GM21576 (cell line): ENCODE results near the gene SLC29A1.
A peak's percentile ranks its signal among the peaks of the same experiment; 100 is the strongest.
"Not testable (repeated sequence)": the region's sequence is repeated elsewhere in the genome, so short reads cannot be mapped to it uniquely, and the experiment has no call there.

ENCODE experiments used
- ATAC-seq: cut with Tn5 transposase; IDR thresholded peaks from one replicate; pipeline ENCODE4 v1.9.1; 2021; ENCODE audit warnings: mild to moderate bottlenecking, moderate library complexity; ENCODE audit not compliant: unreplicated experiment

SLC29A1 gene

DNA sequence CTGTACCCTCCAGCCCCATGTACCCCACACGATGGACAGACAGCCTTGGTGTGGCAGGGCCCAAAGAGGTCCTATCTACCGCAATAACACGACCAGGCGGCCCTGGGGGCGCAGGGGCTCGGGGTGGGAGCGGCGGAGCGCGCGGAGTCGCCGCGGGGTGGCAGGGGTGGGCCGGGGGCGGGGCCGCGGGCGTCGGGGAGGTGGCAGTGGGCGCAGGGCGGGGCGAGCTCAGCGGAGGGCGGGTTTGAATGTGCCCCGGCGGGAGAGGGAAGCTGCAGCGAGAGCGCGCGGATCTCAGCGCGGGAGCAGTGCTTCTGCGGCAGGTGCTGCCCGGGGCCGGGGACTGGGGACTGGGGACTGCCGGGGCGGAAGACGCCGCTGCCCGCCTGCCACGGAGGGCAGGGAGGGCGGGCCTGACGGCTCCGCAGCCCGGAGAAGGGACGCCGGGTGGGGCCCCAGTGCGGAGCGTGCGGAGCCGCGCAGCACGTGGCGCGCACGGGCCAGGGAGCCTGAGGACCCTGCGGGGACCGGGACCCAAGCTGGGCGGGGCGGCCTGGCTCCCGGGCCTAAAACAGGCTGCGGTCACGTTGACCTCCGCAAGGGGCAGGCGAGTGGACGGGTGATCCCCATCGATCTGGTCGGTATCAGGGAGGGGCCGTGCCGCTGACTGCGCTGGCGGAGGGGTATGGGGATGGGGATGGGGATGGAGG, at the start of gene SLC29A1:
SLC29A1 (plus strand) TSS at position 277 of the 710 bp plus-strand sequence. CDS start 3,719 bp downstream, outside the sequence.
- ATAC-seq = peak; percentile 35

DNA sequence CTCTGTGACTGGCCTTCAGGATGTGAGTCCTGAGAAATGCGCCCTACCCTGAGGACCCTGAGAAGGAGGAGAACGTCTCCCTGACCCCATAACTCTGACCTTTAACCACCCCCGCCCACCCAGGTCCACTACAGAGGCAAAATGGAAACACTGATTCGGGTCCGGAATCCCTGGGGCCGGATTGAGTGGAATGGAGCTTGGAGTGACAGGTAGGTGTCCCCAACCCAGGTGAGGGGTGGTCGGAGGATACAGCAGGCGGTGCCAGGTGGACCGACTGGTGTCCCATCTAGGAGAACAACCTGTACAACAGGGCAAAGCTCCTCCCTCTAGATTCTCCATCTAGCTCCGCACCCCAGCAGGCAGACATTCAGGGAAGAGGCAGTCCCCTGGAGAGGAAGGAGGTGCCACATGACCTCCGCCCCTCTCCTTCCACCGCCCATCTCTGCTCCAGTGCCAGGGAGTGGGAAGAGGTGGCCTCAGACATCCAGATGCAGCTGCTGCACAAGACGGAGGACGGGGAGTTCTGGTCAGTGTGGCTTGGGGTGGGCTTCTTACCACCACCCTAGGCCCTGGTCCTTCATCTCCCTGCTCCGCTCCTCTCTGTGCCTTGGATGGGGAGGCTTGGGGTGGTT, 47.1 kb upstream of the SLC29A1 start:
- ATAC-seq = no peak

DNA sequence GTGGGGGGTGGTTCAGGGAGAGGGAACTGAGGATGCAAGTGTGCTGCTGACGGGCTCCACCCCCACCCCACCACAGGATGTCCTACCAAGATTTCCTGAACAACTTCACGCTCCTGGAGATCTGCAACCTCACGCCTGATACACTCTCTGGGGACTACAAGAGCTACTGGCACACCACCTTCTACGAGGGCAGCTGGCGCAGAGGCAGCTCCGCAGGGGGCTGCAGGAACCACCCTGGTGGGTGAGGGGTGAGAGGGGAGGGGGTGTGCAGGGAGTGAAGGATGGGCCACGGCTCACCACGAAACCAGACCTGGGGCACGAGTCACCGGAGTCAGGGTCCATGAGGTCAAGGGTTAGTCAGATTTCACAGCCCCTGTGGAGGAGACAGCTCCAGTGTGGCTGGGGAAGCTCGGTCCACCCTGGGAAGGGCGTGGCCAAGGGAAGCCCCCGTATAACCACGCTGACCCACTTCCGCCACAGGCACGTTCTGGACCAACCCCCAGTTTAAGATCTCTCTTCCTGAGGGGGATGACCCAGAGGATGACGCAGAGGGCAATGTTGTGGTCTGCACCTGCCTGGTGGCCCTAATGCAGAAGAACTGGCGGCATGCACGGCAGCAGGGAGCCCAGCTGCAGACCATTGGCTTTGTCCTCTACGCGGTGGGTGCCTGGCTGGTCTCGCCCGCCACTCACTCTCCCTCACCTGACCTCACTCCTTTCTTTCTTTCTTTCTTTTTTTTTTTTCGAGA, 46.5 kb upstream of the SLC29A1 start:
- peak; percentile 45 for ATAC-seq

DNA sequence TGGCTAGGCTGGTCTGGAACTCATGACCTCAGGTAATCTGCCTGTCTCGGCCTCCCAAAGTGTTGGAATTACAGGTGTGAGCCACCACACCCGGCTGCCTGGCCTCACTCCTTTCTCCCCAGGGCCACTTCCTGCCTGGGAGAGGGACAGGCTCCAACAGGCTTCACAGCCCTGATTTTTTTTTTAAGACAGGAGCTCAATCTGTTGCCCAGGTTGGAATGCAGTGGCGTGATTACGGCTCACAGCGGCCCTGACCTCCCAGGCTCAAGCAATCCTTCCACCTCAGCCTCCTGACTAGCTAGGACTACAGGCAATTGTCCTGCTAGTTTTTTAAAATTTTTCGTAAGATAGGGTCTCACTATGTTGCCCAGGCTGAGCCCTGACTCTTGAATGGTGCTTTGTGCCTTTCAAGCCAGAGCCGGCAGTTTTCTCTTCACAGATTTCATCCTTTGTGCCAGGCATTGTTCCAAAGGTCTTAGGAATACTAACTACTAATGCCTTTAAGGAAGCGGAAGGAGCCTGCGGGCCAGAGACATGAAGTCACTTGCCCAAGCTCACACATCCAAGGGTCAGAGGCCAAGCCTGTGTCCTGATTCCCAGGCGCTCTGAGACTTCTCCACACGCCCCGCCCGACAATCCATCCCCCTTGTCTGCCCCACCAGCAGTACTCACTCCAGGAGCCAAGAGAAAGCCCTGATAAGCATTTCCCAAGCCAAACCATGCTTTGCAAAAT, 45.5 kb upstream of the SLC29A1 start:
- no peak for ATAC-seq

DNA sequence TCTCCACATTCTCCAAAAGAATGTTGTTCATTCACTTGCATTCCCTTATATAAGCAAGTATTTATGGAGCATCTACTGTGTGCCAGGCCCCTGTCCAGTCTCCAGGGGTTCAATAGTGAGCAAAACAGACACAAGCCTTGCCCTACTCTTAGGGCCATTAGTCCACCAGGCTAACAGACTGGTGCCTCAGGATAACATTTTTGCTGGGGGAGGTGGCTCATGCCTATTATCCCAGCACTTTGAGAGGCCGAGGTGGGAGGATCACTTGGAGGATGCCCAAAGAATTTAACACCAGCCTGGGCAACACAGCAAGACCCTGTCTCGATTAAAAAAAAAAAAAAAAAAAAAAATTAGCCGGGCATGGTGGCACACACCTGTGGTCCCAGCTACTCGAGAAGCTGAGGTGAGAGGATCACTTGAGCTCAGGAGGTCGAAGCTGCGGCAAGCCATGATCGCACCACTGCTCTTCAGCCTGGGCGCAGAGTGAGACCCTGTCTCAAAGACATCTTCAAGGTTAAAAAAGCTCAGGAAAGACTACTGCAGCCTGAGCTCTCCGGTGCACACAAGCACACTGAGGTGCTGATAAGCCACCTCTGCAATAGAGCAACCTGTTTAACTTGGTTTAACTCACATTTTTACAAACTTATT, 44.8 kb upstream of the SLC29A1 start:
- ATAC-seq = no peak

DNA sequence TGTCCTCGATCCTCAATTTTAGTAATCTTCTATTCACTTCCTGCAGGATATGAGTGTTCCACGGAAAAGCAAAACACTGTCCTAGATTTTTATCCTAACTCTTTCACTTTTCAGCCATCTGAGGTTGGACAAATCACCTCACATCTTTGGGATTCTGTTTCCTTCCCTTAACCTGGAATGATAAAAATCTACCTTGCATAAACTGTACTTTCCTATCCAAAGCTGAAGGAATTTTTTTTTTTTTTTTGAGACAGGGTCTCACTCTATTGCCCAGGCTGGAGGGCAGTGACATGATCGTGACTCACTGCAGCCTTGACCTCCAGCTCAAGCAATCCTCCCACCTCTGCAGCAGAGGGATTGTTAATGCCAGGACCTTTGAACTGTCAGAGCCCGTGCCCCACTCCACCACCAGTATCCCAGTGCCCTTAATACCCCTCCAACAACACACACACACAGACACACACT, 44.3 kb upstream of the SLC29A1 start:
- no peak for ATAC-seq

DNA sequence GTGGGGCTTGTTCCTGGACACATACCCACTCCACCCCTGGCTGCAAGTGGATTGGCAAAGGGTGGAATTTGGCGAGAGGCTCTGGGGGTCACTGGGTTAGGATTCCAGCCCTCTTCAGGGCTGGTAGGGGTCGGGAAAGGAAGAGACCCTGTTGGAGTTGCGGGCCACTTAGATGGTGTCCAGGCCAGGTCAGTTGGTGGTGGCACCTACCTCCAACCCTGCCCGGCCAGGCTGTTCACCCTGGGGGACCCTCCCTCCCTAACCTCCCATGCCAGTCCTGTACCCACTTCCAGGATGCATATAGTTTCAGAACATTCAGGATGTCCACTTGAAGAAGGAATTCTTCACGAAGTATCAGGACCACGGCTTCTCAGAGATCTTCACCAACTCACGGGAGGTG, 43.7 kb upstream of the SLC29A1 start:
- ATAC-seq = no peak

DNA sequence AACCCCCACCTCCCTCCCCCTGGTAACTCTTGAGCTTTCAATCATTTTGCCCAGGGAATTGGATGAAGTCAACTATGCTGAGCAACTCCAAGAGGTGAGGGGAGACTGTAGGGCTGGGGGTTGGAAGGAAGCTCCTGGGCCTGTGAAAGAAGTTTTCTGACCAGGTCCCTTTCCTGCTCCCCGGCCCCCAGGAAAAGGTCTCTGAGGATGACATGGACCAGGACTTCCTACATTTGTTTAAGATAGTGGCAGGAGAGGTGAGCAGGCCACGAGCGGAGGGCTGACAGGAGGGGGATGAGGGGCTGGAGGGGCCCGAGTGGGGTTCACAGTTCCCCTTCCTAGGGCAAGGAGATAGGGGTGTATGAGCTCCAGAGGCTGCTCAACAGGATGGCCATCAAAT, 43.0 kb upstream of the SLC29A1 start:
- ATAC-seq = no peak

DNA sequence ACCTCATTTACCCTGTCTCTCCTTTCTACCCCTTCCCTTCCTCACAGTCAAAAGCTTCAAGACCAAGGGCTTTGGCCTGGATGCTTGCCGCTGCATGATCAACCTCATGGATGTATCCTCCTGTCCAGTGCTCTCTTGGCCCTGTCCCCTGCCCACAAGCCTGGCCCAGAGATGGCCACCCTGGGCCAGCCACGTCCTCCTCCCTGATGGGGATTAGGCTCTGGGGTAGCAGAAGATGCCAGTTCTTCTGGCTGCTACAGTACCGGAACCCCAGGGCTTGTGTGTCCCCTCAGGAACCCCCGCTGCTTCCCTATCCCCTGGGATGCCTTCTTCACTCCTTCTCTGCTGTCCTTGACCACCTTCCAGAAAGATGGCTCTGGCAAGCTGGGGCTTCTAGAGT, 42.5 kb upstream of the SLC29A1 start:
- no peak for ATAC-seq

DNA sequence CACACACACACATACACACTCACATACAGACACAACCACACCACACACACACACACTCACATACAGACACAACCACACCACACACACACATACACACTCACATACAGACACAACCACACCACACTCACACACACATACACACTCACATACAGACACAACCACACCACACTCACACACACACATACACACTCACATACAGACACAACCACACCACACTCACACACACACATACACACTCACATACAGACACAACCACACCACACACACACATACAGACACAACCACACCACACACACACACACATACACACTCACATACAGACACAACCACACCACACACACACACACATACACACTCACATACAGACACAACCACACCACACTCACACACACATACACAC, 41.6 kb upstream of the SLC29A1 start:
- not testable (repeated sequence) for ATAC-seq

DNA sequence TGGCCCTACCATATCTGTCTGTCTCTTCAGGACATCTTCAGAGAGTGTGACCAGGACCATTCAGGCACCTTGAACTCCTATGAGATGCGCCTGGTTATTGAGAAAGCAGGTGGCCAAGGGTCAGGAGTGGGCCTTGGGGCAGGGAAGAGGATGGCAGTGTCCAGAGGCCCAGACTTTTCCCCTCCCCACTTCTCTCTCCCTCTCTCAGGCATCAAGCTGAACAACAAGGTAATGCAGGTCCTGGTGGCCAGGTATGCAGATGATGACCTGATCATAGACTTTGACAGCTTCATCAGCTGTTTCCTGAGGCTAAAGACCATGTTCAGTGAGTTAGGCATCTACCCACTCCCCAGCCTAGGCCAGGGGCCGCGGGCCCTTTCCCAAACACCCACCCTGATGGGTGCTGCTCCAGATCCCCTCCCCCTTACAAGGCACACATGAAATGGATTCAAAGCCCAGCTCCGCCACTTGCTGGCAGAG, 40.4 kb upstream of the SLC29A1 start:
- no peak for ATAC-seq

DNA sequence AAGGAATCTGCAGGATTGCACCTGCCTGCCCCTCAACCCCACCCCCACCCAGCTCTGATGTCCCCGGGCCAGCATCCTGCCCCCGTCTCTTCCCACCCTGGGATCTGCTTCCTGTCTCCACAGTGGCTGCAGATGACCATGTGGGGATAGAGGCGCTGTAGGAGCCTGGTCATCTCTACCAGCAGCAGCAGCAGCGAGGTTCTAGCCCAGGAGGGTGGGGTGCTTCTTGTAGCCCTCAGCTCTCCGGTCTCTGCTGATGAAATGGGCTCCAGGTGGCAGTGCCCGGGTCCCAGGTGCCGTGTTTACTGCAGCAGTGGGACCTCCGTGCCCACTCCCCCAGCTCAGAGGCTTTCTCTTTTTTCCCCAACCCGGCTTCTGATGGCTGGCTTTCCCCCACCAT, 39.6 kb upstream of the SLC29A1 start:
- no peak for ATAC-seq

DNA sequence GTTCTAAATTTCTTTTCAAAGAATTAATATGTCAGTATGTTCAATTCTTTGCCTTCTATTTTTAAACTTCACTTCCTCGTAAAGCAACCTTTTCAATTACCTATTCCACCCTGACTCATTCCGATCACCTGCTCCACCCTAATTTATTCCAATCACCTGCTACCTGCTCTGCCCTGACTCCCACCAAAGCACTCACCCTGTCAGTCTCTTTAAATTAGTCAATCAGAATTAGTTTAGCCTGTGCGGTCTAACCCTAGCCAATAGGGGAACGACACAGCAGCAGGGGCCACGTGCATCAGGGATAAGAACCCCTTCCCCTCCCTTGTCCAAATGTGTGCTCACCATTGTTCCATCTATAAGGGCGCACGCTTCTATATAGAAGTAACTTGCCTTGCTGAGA, 38.0 kb upstream of the SLC29A1 start:
- not testable (repeated sequence) for ATAC-seq

DNA sequence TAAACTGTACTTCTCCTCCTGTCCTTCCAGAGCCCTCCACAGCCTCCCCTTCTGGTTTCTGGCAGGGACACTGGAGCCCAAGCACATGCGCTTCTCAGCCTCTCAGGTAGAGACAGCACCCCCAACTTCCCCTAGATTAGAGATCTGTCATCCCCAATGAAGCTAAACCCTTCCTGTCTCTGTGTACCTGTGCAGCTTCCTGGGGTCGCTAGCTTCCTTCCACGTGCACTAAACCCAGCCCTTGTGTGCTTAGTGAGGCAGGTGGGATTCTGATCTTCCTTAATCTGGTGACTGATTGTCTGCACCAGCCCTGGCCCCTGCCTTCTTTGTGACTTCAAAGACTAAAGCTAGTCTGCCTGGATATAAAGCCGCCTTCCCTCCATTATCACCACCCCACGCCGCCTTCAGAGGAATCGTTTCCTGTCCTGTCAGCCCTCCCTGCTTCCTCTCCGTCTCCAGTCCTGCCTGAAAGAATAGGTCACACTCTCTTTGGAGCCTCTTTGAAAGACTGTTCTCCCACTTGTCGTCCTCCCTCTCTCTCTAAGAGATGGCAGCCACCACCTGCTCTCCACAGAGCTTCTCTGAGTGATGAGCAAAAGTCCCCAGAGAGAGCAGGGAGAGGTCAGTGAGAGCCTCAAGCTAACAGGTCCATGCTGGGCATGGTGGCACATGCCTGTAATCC, 37.3 kb upstream of the SLC29A1 start:
- no peak for ATAC-seq

DNA sequence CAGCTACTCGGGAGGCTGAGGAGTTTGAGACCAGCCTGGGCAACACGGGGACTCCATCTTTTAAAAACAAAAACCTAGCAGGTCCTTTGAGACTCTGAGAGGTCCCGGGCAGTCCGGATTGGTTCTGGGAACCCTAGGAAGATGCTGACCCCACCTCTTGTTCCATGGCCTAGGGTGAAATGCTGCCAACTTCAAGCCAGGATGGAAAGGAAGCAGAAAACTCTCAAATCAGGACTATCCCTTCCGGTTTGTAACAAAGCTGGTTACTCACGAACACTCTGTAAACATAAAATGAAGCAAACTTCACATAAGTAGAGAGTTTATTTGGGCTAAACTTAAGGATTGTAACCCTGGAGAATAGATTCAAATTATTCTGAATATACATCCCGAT, 36.8 kb upstream of the SLC29A1 start:
- no peak for ATAC-seq

DNA sequence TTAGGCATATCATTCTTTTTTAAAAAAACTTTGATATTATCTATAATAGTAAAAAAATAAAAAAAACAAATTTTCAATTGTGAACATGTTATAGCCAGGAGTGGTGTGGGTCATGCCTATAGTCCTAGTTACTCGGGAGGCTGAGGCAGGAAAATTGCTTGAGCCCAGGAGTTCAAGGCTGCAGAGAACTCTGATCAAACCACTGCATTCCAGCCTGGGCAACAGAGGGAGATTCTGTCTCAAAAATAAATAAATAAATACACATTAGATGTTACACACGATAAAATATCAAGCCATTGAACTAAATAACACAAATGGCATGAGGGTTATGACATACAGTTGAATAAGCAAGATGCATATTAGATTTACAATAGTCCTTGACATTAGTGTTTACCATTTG, 34.6 kb upstream of the SLC29A1 start:
- ATAC-seq = no peak

DNA sequence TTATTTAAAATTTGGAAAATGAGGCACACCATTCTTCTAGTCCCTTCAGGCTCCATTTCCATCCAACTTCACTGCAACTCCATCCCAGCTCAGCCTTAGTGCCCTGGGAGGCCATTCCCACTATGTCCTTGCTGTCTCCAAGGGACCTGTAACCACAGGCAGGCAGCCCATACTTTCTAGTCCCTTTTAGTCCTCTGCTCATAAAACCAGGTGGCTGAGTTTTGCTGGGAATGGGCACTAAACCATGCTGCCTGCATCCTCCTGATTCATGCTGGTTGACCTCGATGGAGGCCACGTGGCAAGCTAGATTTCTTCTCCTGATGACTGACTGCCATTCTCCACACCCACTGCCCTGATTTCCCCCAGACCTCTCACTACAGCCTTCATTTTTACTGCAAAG, 34.1 kb upstream of the SLC29A1 start:
- no peak for ATAC-seq

DNA sequence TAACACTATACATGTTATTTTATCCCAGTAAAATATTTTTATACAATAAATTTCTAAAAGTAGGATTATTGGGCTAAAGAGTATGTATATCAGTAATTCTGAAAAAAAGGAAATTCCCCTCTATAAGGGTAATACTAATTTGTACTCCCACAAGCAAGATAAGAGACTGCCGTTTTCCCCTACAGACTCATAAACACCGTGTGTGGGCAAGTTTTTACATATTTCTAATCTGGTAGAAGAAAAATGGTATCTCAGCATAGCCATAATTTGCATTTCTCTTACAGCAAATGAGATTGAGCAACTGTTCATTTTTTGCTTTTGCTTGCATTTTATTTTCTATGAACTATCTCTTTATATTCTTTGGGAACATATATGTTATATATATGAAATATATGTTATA, 32.7 kb upstream of the SLC29A1 start:
- ATAC-seq = peak; percentile 62

DNA sequence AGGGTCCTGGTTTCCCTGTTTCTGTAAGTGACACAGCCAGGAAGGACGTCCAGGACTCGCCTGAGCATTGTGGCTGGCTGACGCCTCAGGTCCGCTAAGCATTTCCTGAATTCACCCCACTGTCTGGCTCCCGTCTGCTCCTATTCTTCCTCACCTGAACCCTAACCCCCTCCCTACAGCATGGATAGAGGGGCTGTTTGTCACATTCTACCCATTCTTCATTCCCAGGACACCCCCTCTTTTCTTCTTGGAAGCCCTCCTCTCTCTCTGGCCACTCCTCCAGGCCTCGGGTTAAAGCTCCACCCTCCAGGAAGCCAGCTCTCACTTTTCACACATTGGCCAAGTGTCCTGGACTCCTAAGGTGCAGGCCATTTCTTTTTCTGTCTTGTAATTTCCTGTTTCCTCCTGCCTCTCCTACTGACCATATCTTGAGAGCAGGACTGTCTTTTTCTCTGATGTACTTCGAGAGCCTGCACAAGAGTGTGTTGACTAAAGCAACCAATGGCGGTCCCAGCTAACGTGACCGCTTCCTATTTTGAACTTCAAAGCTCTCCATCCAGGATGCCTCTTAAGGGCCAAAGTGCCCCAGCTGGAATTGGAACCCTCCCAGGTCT, 30.9 kb upstream of the SLC29A1 start:
- ATAC-seq = no peak
